K562 (cell line): ENCODE measurements around the gene TNFAIP1. TPM values are rescaled to one million over a fixed set of nuclear protein-coding genes. Genes with fewer than 3 reads are reported as not detected.
A peak's percentile ranks its signal among the peaks of the same experiment; 100 is the strongest.

ENCODE experiments used
- ATAC-seq: fragments of 200-7000 bp; cut with Tn5 transposase; 3 replicates; pipeline ENCODE4 v1.9.1; 2020; ENCODE audit warnings: moderate library complexity
- BruUV-seq: library from RNA; stranded (reverse); fragments of 400-500 nt; replicated peaks from 2 replicates; lab custom pipeline; 2021; lab: Mats Ljungman, UMichigan
- CTCF ChIA-PET: fragments of 300-600 bp; formaldehyde crosslinking; extraction: SDS; loops from one replicate; lab custom pipeline; 2021; ENCODE audit warnings: low intra/inter-chr PET ratio; lab: Yijun Ruan, JAX
- POLR2A ChIA-PET: fragments of 300-600, 350-650 bp; sonication (Branson Sonifier 250); formaldehyde crosslinking; extraction: SDS; loops from one replicate; lab custom pipeline; 2021; ENCODE audit warnings: antibody characterized with exemption, inconsistent platforms; lab: Yijun Ruan, JAX
- DNase-seq, 4 experiments: peaks; one replicate each; pipeline versions ENCODE4 v3.0.0 to v3.0.0-alpha.2; 2011 to 2018; ENCODE audit warnings: low spot score in 3 of 4, mixed read lengths in 3 of 4; ENCODE audit errors: extremely low read depth in 1 of 4
- FAIRE-seq: peaks from 2 replicates; lab custom pipeline; 2011; peaks lifted over from hg19 to GRCh38; lab: Jason Lieb, UNC
- H2AFZ ChIP-seq: 2 replicates; pipeline ENCODE4 v1.6.0; 2011; ENCODE audit warnings: low read depth, low read length, control low read depth, inconsistent platforms
- H3K27ac ChIP-seq: fragments of 200-600 bp; 3 replicates; pipeline ENCODE4 v1.8.0; 2011; ENCODE audit warnings: low read depth, mild to moderate bottlenecking, control low read depth, inconsistent platforms, low read length, moderate library complexity, mixed read lengths; ENCODE audit errors: extremely low read depth
- H3K27me3 ChIP-seq, 2 experiments: fragments of 300-600 bp in 1 of 2; 2 replicates in 1 of 2; 3 replicates in 1 of 2; pipeline versions ENCODE4 v1.6.0 to v1.8.0; 2011; ENCODE audit warnings: inconsistent platforms in 2 of 2, low read length in 2 of 2, mild to moderate bottlenecking in 1 of 2, mixed read lengths in 1 of 2, moderate library complexity in 1 of 2; ENCODE audit not compliant: control insufficient read depth in 2 of 2, insufficient read depth in 2 of 2
- H3K36me3 ChIP-seq: fragments of 300-600 bp; 3 replicates; pipeline ENCODE4 v1.8.0; 2011; ENCODE audit warnings: mild to moderate bottlenecking, low read length, inconsistent platforms; ENCODE audit not compliant: control insufficient read depth, insufficient read depth
- H3K4me1 ChIP-seq, 2 experiments: fragments of 200-600 bp in 1 of 2; replicated peaks in 1 of 2; 2 replicates in 1 of 2; 3 replicates in 1 of 2; pipeline versions ENCODE4 v1.5.1 to v1.8.0; 2011; ENCODE audit warnings: inconsistent platforms in 2 of 2, low read length in 2 of 2, mild to moderate bottlenecking in 1 of 2, mixed read lengths in 1 of 2, moderate library complexity in 1 of 2; ENCODE audit not compliant: control insufficient read depth in 2 of 2, insufficient read depth in 2 of 2
- H3K4me2 ChIP-seq: 2 replicates; pipeline ENCODE4 v1.6.1; 2011; ENCODE audit warnings: low read length, control low read depth, inconsistent platforms, mixed read lengths; ENCODE audit not compliant: insufficient read depth
- H3K4me3 ChIP-seq: fragments of 200-600 bp; sonication (generic), shearing (Covaris generic); 2 replicates; pipeline ENCODE4 v1.5.1; 2016; ENCODE audit warnings: control low read depth, inconsistent platforms
- H3K79me2 ChIP-seq: fragments of 200-600 bp; 3 replicates; pipeline ENCODE4 v1.8.0; 2011; ENCODE audit warnings: low read length, inconsistent platforms; ENCODE audit not compliant: control insufficient read depth, insufficient read depth
- H3K9ac ChIP-seq, 2 experiments: 2 replicates each; pipeline versions ENCODE4 v1.6.0 to v1.6.1; 2011; ENCODE audit warnings: low read depth in 2 of 2, low read length in 2 of 2, control low read depth in 1 of 2, inconsistent platforms in 1 of 2, mild to moderate bottlenecking in 1 of 2, mixed read lengths in 1 of 2; ENCODE audit not compliant: insufficient read depth in 1 of 2
- H3K9me1 ChIP-seq: one replicate; pipeline ENCODE4 v1.6.0; 2011; ENCODE audit warnings: inconsistent platforms, mild to moderate bottlenecking, low read length, moderate library complexity; ENCODE audit not compliant: control insufficient read depth, insufficient read depth
- H3K9me3 ChIP-seq: replicated peaks from 2 replicates; pipeline ENCODE4 v1.5.1; 2011; ENCODE audit warnings: low read depth, low read length, inconsistent platforms; ENCODE audit not compliant: control insufficient read depth, insufficient read depth
- H4K20me1 ChIP-seq: replicated peaks from 2 replicates; pipeline ENCODE4 v1.6.1; 2011; ENCODE audit warnings: low read length, inconsistent platforms, mixed read lengths; ENCODE audit not compliant: control insufficient read depth, insufficient read depth
- ARID2 ChIP-seq: fragments of 450-650 bp; IDR thresholded peaks from 2 replicates; pipeline ENCODE4 v1.6.1; 2017; ENCODE audit warnings: antibody characterized with exemption, mild to moderate bottlenecking
- BCOR ChIP-seq: fragments of 450-650 bp; IDR thresholded peaks from 2 replicates; pipeline ENCODE4 v1.6.1; 2016
- E2F3 ChIP-seq: fragments of 250-450 bp; sonication (Bioruptor Pico); IDR thresholded peaks from 2 replicates; pipeline ENCODE4 v1.4.0; 2020; ENCODE audit warnings: mild to moderate bottlenecking
- HSF4 ChIP-seq: fragments of 250-450 bp; sonication (Bioruptor Pico); IDR thresholded peaks from 2 replicates; pipeline ENCODE4 v2.1.2; 2022; ENCODE audit warnings: mild to moderate bottlenecking, moderate library complexity, borderline replicate concordance
- PTBP1 ChIP-seq: fragments of 200-400 bp; formaldehyde crosslinking; IDR thresholded peaks from 2 replicates; pipeline ENCODE4 v1.6.1; 2017; ENCODE audit warnings: low read depth, low read length
- ZEB2 ChIP-seq: fragments of 450-650 bp; IDR thresholded peaks from 2 replicates; pipeline ENCODE4 v1.6.1; 2016
- ZNF197 ChIP-seq: fragments of 200-800 bp; sonication (Bioruptor generic); IDR thresholded peaks from 2 replicates; pipeline ENCODE4 v1.6.1; 2016; ENCODE audit warnings: low read depth, missing genetic modification characterization, missing compliant biosample characterization
- WGBS: fragments of 100-300 bp; shearing (Covaris generic); methylation state at CpG from one replicate; pipeline ENCODE4 v1.1.6; 2016; ENCODE audit warnings: low coverage, mixed read lengths; ENCODE audit not compliant: insufficient coverage; ENCODE audit errors: missing lambda C conversion rate; 5-methylcytosine and 5-hydroxymethylcytosine counted together
- in situ Hi-C: fragments of 300-500 bp; cut with MboI; formaldehyde crosslinking; loops from 4 replicates; pipeline ENCODE4 v1.15.0; 2018; ENCODE audit warnings: inconsistent platforms, mixed read lengths
- intact Hi-C: fragments of 100-400 bp; cut with micrococcal nuclease; formaldehyde crosslinking; loops from 2 replicates; pipeline ENCODE4 v1.14.2; 2022
- polyA plus RNA-seq, 8 experiments: library from polyadenylated mRNA; depleted of rRNA in 4 of 8; stranded (reverse) in 5 of 8; unstranded in 3 of 8; fragments of >200 nt; fragmentation: Nextera tagmentation in 2 of 8; fragmentation: Illumina TruSeq in 1 of 8; extraction: Ambion mirVana in 2 of 8; extraction: Trizol in 1 of 8; gene quantifications; 2 replicates each; pipeline versions ENCODE4 v1.2.1 to v1.2.3, GENCODE V29; 2011 to 2014; ENCODE audit warnings: inconsistent platforms in 1 of 8, missing spikeins in 1 of 8
- total RNA-seq, 7 experiments: library from RNA; depleted of rRNA in 6 of 7; stranded (reverse); fragments of >200 nt in 6 of 7; fragmentation: Illumina TruSeq in 2 of 7; extraction: Trizol in 2 of 7; gene quantifications; 2 replicates each; pipeline versions ENCODE4 v1.2.1 to v1.2.3, GENCODE V29; 2011 to 2021; ENCODE audit warnings: low replicate concordance in 1 of 7
- TF ChIP-seq, protein P1 (sequence below): IDR thresholded peaks from 3 replicates; pipeline ENCODE4 v1.6.1; 2011; ENCODE audit warnings: borderline replicate concordance, mild to moderate bottlenecking; ENCODE audit not compliant: insufficient read length, insufficient read depth
- TF ChIP-seq, protein P2 (sequence below): fragments of 250-450 bp; sonication (Bioruptor Pico); IDR thresholded peaks from 2 replicates; pipeline ENCODE4 v1.9.0; 2021; ENCODE audit warnings: mild to moderate bottlenecking, inconsistent platforms

The TNFAIP1 gene
- total and polyA plus RNA-seq, 9 of the 15 experiments (the other 6 are each of a cell fraction or from before 2014, with no cell fraction given) = 2.1 to 20.1 (median 8.2) TPM

DNA sequence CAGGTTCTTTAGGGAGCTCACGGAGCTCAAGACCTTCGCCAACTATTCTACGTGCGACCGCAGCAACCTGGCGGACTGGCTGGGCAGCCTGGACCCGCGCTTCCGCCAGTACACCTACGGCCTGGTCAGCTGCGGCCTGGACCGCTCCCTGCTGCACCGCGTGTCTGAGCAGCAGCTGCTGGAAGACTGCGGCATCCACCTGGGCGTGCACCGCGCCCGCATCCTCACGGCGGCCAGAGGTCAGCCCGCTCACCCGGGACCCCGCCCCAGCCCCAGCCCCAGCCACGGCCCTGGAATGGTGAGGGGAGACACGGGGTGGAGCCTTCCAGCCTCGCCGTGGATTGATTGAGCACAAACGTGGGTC lies 49.5 kb downstream of the TNFAIP1 start:
- in situ Hi-C loops (no loop called here), intact Hi-C loops (no loop called here)
- Histone ChIP-seq H3K79me2 (no peaks in the 10 kb centered on the region), H2AFZ (peak overlapping the region; percentile 76), H3K27ac (no peak overlapping the region; the same call in 2 of the 3 replicates), H3K36me3 (no peaks in the 10 kb centered on the region), H3K4me3 (no peak overlapping the region), H3K4me1 (peaks cover 6 to 25% of the 10 kb centered on the region in 2 experiments; a peak in 4 of 5 replicates), H3K27me3 (peaks cover 11 to 44% of the 10 kb centered on the region in 2 experiments; a peak in 3 of 5 replicates), H3K9me1 (no peaks in the 10 kb centered on the region), H4K20me1 (no peaks in the 10 kb centered on the region), H3K4me2 (peak overlapping the region; percentile 66; the same call in 1 of the 2 replicates), H3K9me3 (no peaks in the 10 kb centered on the region), H3K9ac (peak overlapping the region in 1 of 2 experiments; percentile 88; a peak in 2 of 4 replicates)
- 48% methylated on average over 14 of the region's 29 CpGs for WGBS
- ATAC-seq (no peak), FAIRE-seq (no peak), DNase-seq (no peak)
- no TSS peak for BruUV-seq
- POLR2A ChIA-PET = interaction anchor here (0.8 to 1.1 kb wide), 3 partner anchors 19 to 28 kb away, joined by 3 read pairs; no protein-coding TSS in a partner anchor
- TF ChIP-seq, protein P1, sequence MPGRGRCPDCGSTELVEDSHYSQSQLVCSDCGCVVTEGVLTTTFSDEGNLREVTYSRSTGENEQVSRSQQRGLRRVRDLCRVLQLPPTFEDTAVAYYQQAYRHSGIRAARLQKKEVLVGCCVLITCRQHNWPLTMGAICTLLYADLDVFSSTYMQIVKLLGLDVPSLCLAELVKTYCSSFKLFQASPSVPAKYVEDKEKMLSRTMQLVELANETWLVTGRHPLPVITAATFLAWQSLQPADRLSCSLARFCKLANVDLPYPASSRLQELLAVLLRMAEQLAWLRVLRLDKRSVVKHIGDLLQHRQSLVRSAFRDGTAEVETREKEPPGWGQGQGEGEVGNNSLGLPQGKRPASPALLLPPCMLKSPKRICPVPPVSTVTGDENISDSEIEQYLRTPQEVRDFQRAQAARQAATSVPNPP = no peak
- TF ChIP-seq, protein P2, sequence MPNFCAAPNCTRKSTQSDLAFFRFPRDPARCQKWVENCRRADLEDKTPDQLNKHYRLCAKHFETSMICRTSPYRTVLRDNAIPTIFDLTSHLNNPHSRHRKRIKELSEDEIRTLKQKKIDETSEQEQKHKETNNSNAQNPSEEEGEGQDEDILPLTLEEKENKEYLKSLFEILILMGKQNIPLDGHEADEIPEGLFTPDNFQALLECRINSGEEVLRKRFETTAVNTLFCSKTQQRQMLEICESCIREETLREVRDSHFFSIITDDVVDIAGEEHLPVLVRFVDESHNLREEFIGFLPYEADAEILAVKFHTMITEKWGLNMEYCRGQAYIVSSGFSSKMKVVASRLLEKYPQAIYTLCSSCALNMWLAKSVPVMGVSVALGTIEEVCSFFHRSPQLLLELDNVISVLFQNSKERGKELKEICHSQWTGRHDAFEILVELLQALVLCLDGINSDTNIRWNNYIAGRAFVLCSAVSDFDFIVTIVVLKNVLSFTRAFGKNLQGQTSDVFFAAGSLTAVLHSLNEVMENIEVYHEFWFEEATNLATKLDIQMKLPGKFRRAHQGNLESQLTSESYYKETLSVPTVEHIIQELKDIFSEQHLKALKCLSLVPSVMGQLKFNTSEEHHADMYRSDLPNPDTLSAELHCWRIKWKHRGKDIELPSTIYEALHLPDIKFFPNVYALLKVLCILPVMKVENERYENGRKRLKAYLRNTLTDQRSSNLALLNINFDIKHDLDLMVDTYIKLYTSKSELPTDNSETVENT (CRISPR knock-in tag) = no peak
- no peak for TF ChIP-seq PTBP1
- TF ChIP-seq E2F3 (CRISPR knock-in tag) = no peak
- TF ChIP-seq ZNF197 (CRISPR knock-in tag) = no peak
- TF ChIP-seq ZEB2 = no peak
- no peak for TF ChIP-seq BCOR
- no peak for TF ChIP-seq ARID2
- no peak for TF ChIP-seq HSF4 (CRISPR knock-in tag)
- CTCF ChIA-PET = no interaction called here
